A673 (cell line): ENCODE results near the gene SLC25A23.

Source experiments
- CTCF ChIP-seq: fragments of 300-800, 200-600 bp; sonication (generic); conservative IDR thresholded peaks from 2 replicates; pipeline ENCODE4 v1.5.1; 2017; ENCODE audit warnings: low read depth, mild to moderate bottlenecking, antibody characterized with exemption, low read length, moderate library complexity, mixed read lengths
- EZH2 ChIP-seq: fragments of 200-600 bp; sonication (generic); IDR thresholded peaks from 2 replicates; pipeline ENCODE4 v1.6.1; 2017; ENCODE audit warnings: borderline replicate concordance, low read depth, mild to moderate bottlenecking, mixed read lengths, antibody characterized with exemption, low read length; ENCODE audit not compliant: poor library complexity, severe bottlenecking

GRCh38 chr19:6415591-6416190 lies 43.9 kb downstream of the SLC25A23 start:
- TF ChIP-seq CTCF (no peak), EZH2 (no peak)
